GM10847 (cell line): Measurements from ENCODE around the gene LCA5L.

Experiments
- POLR2A ChIP-seq: IDR thresholded peaks from 2 replicates; pipeline ENCODE4 v1.6.1; 2011; ENCODE audit not compliant: insufficient read length; ENCODE audit errors: extremely low read depth

Gene LCA5L

DNA sequence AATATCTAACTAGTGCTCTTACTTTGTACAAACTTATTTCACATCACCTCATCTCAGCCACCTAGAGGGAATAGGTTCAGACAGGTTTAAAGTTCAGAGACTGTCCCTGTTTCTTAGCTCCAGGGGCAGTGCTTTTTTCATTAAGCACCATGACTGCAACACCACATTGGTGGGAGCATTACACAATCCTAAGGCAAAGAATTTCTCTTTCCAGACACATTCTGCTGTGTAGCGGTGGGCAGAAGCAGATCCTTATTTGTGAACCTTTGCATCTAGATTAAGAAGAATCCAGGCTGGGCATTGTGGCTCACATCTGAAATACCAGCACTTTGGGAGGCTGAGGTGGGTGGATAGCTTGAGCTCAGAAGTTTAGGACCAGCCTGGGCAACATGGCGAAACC, 16.1 kb downstream of the LCA5L start:
- TF ChIP-seq POLR2A, result no peak

DNA sequence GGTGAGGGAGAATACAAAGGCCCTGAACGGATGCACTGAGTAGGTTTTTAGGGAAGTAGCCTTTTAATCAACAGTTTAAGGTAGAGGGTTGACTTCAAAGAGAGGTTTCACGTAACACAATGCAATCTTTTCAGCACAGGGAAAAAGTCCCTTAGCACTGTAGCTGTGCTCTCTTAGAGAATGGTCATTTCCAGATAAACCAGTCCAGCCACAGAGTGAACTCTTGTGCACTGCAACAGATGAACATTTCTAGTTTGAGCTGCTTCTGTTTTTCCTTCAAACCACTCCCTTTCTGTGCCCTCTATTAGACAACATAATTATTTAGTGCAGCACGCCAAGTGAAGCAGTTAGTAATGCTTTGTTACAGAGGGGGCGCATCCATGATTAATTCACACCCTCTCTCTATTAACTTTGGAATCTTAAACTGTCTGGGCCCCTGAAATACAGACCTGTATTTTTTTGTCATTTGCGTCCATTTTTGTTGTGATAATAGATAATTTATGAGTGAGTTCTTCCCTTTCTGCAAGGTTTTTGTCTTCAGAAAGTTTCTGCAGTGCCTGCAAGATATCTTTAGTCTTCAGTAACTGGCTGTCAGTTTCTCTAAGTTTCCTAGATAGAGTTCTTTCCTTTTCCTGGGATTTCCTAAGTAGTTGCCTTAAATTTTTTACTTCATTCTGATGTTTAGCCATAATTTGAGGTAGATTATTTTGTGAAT, 22.9 kb downstream of the LCA5L start:
- no peak for TF ChIP-seq POLR2A

DNA sequence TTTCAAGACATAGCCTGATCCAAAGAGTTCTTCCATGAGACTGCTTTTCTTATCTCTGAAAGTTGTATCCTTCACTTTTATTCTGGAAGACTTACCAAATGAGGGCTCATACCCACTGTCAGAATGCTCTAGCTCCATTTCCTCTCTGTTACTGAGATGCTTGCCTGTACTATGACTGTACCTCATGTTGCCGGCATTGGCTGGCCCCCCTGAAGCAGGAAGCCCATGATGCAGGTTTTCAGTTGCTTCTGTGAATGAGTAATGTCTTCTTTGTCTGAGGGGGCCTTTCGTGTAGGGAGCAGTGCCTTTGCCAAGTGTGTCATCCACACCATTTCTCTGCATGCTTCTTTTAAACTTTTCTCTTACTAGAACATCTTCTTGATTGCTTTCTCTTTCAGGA, 39.5 kb downstream of the LCA5L start:
- no peak for TF ChIP-seq POLR2A

DNA sequence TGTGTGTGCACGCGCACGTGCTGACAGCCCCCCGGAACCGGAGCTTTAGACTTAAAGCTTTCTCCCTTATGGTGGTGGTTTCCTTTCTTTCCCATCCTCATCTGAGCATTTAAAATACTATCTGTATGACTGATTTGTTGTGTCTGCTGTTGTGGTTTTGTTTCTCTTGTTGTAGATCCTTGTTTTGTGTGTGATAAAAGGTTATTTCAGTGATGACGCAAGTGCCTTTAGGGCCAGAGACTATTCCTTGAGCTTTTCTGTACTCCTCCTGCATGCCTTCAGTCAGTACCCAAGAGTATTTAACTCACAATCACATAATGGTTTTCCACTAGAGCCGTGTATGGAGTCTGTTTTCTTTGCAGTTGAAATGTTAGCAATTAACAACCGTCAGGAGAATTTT, 45.4 kb downstream of the LCA5L start:
- TF ChIP-seq POLR2A, result no peak

DNA sequence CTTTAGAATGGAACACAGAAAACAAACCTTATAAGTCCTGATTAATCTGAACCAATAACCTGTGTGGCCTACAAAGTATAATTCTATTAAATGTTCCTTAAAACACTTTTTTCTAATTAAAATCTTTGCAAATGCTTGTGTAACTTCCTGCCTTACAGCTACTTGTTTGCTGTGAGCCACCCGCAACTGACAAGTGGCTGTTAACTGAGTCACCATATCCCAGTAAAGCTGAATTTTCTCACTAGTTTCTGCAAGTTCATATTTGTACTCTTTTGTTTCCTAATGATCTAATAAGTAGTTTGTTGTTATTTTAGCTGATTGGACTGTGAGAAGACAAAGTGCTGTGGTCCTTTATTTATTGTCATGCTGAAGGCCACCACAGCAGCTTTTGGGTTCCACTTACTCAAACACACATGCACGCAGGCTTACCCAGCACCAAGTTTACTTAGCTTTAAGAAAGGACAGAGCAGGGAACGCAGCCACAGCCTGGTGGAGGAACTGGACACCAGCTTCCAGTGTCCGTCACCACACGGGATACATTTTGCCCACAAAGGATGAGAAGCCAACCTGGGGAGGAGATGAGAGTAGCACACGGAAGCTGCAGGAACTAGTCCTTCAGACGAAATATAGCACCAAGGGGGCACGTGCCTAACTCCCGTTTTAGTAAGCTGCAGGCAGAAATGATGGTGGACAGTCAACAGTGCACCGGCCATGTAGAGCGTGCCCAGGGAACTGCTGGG, 47.8 kb downstream of the LCA5L start:
- TF ChIP-seq POLR2A, result no peak

DNA sequence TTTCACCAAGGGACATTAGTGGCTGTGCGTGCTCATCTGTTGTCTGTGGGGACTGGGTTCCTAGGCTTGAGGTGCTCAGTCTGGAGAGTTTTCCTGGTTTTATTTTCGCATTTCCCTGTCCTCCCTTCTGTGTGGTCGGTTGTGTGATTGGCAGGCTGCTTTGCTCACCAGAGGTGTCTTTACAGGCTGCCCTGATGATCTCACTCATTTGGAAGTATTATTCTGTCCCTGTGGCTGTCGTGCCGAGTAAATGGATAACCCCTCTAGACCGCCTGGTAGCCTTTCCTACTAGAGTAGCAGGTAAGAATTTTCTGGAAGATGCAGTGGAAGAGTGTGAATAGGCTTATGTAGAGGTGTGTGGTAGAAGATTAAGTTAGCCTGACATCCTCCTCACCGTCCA, 52.6 kb downstream of the LCA5L start:
- no peak for TF ChIP-seq POLR2A

DNA sequence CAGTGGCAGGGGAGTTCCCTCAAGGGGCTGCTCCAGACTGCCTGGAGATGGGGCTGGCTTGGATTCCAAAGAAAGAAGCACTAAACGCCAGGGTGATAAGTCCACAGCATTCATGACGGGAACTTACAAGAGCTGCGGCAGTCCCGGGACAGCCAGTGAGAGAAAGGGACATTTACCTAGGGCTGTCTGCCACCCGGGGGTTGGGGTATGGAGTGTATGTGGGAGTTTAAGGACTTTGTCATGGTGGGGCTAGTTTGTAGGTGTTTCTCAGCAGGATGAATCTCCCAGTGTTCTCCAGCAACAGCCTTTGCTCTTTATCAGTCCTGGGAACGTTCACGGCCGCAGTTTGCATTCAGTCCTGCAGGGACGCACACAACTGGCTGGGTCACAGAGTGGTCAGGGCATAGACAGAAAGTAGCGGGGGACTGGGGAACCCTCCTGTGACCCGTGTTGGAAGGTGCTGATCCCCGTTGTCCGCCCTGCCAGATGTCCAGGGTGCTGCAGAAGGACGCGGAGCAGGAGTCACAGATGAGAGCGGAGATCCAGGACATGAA, 55.3 kb downstream of the LCA5L start:
- TF ChIP-seq POLR2A, result no peak

DNA sequence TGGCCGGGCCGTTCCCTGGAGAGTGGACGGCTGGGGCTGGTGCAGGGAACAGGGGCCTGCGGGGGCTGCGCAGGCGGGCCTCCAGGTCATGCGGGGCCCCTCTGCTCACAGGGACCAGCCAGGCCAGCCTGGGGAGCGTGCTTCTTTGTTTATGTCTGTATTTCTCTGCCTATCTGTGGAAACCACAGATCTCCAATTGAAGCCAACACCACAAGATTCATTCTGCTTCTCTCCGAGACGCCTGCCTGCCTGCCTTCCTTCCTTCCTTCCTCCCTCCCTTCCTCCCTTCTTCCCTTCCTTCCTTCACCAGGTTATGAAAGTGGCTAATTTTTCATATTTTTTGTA, 56.8 kb downstream of the LCA5L start:
- TF ChIP-seq POLR2A, result no peak

DNA sequence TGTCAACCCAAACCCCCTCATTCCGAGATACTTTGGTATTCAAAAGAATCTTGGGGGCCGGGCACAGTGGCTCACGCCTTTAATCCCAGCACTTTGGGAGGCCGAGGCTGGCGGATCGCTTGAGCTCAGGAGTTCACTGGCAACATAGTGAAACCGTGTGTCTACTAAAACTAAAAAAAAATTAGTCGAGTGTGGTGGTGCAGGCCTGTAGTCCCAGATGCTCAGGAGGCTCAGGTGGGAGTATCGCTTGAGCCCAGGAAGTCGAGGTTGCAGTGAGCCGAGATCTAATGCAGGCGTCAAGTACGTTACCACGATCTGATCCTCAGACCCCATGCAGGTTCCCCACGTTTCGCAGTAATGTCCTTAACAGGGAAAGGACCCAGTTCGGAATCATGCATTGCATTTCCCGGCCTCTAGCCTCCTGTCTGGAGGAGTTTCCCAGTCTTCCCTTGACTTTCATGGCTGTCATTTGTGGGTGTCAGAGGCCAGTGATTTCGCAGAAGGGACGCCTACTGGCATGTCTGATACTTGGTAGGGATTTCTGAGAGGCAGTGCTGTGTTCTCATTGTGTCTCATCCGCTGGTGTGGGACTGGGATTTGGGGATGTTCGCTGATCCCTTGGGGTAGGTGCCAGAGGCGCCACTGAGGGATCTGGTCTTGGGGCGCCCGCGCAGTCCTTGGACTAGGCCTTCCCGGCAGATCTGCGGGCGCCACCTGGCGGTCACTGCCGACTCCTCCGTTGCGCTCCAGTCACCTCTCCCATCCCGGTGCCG, 57.4 kb downstream of the LCA5L start:
- no peak for TF ChIP-seq POLR2A

DNA sequence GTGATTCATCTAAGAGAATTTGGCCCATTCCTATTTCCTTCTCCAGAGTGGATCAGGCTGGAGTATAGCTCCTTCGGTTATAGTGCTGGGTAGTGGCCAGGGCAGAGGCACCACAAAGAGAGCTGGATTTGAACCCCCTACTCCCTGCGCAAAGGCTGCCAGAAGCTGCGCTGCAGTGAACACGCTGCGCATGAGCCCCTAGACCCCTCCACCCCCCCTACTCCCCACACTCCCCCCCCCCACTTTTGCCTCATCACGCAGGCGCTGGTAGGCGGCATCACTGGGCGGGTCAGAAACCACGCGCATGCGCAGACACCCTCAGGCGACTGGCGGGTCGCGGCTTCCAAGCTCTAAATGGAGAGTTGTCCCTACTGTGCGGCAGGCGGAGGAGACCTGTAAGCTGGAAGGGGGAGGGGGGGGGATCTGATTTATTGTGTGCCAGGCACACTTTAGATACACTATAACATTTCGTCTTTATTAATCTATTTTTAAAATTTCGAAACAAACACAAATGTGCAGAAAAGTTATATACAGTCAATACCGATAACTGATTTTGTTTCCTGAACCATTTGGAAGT, 58.0 kb downstream of the LCA5L start:
- peak; percentile 17 for TF ChIP-seq POLR2A

DNA sequence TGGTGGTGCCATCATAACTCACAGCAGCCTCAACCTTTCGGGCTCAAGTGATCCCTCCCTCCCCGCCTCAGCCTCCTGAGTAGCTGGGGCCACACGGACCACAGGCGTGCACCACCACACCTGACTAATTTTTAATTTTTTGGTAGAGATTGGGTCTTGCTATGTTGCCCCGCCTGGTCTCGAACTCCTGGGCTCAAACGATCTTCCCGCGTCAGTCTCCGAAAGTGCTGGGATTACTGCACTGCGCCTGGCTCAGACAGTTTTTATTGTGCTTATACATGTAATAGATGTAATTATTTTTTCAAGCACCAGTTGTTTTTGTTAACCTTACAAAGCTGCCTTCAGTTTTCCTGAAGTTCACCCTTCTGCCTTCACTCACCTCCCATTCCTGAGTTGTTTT, 58.7 kb downstream of the LCA5L start:
- no peak for TF ChIP-seq POLR2A

DNA sequence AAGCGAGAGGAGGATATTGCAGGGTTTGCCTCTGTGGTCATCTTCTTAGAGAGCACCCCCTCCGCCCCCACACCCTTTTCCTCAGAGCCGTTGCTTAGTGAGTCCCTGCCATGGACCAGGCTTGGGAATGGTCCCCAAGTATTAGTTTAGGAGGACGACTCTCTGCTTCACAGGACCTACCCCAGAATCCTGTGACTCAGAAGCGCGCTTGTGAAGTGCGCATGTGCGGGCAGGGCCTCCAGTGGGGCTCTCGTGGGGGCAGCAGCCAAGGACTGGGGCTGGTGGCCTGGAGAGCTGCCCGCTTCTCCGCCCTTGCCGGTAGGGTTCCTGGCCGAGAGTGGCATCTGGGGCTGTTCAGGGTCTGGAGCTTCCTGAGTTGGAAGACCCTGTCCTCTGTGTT, 59.4 kb downstream of the LCA5L start:
- TF ChIP-seq POLR2A, result no peak

DNA sequence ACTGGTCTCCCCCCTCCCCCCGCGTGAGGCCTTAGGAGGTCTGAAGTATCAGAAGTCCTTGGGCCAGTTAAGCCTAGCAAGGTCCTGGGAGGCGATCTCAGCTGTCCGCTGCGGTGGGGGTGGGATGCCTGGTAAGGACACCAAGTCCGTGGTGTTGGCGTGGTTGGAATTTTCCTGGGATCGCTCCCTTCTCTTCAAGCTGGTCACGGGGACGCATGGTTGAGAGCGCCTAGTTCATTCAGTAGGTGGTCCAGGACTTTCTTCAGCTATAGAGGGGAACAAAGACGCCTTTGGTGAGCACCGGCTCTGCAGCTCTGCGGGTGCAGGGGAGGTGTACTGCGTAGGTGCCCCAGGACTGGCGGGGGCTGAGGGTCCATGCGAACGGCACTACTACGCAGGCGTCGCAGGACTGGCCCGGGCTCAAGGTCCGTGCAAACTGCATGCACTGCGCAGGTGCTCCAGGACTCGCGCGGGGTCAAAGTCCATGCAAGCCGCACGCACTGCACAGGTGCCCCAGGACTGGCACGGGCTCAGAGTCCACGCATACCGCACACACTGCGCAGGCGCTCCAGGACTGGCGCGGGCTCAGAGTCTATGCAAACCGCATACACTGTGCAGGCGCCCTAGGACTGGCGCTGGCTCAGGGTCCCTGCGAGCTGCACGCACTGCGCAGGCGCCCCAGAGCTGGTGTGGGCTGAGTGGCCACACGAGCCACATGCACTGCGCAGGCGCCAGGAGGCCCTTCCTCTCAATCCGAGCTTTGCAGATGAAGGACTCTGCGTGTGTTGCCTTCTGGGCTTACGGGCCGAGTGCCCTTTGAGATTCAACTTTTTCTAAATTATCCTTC, 60.1 kb downstream of the LCA5L start:
- TF ChIP-seq POLR2A, result no peak

DNA sequence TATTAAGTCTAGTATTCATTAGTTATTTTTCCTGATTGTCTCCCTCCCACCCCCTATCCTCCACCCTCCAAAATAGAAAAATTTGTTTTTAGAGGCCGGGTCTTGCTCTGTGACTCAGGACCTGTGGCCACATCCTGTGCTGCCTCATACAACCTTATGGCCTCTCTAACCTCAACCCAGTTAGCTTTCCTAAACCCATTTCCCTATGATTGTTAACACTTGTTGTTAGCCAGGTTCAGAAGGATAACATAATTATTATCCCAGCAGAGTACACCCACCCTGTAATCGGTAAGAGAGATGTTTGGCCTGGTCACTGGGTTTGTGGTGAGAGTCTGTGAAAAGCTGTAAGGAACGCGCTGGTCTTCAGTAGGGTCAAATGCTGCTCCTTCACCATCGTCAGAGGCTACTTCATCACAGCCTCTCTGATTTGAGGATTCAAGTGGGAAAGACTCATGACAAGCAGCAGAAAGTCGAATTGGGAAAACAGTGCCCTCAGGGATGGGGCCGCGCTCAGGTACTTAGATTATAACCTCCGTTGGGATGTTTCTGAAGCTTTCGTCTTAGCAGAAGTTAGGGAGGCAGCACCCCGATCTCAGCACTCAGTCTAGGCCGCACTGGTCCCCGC, 60.8 kb downstream of the LCA5L start:
- no peak for TF ChIP-seq POLR2A

DNA sequence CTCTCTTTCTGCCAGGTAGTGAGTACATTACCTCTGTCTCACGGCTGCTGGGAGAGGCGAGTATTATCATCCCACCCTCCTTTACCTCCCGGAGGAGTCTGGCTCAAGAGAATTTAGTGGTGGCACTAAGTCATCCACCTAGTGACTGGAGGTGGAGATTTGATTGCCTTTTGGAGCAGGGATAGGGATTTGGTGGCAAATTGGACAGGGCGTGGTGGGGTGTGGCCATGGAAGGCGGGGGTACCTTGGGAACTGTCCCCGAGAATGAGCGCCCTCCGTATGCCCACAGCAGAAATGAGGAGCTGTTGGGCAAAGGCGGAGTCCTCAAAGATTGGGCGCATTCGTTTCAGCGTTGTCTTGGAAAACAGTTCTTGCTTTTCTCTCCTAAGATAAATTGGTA, 64.6 kb downstream of the LCA5L start:
- TF ChIP-seq POLR2A, result no peak
